ENCODE results near the gene SETD6.
"Not testable (repeated sequence)": the region's sequence is repeated elsewhere in the genome, so short reads cannot be mapped to it uniquely, and the experiment has no call there.

SETD6 gene, protein sequence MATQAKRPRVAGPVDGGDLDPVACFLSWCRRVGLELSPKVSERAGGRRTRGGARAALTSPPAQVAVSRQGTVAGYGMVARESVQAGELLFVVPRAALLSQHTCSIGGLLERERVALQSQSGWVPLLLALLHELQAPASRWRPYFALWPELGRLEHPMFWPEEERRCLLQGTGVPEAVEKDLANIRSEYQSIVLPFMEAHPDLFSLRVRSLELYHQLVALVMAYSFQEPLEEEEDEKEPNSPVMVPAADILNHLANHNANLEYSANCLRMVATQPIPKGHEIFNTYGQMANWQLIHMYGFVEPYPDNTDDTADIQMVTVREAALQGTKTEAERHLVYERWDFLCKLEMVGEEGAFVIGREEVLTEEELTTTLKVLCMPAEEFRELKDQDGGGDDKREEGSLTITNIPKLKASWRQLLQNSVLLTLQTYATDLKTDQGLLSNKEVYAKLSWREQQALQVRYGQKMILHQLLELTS

DNA sequence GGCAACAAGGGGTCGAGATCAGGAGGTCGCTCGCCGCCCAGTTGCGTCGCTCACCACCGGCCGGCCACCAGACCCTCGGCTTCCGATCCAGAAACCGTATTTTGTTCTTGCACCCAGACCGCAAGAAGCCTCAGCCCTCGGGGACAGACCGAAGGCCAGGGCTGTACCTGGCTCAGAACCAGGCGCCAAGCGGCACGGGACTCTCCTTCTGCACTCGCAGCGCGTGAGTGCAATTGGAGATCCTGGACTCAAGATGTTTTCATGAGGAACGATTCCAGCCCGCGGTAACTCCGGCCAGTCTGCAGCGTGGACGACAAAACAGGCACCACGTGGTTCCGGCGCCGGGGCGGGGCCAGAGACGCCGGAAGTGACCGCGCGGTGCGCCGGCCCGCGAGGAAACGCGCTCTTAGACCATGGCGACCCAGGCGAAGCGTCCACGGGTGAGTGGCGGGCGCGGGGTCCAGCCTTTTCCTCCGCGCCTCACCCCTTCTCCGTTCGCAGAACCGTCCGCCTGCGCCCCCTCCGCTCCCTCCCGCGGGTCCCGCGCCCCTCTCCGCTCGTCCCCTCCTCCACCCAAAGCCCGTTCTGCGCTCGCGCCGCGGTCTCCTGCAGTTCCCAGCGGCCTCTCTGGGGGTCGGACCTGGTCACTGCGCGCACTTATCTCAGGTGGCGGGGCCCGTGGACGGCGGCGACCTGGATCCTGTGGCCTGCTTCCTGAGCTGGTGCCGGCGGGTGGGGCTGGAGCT, at the start of gene SETD6:
Gene SETD6, plus strand, starts transcription at position 393 of the 746 bp plus-strand sequence. Its CDS starts 21 bp downstream, at position 414.
- peak; percentile 81 for DNase-seq

DNA sequence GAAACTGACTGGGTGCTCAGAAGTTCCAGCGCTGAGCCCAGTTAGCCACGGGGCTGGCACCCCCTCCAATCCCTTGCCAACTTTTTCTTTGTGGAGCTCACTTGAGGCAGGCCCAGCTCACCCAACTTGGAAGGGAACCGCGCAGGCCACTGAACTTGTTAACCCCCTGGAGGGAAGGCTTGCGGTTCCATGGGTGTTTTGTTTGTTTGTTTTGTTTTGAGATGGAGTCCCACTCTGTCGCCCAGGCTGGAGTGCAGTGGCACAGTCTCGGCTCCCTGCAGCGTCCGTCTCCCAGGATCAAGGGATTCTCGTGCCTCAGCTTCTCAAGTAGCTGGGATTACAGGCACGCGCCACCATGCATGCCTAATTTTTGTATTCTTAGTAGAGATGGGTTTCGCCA, 49.5 kb upstream of the SETD6 start:
- DNase-seq = no peak

GRCh38 chr16:58466396-58466795, 48.9 kb upstream of the SETD6 start:
- DNase-seq = no peak

DNA sequence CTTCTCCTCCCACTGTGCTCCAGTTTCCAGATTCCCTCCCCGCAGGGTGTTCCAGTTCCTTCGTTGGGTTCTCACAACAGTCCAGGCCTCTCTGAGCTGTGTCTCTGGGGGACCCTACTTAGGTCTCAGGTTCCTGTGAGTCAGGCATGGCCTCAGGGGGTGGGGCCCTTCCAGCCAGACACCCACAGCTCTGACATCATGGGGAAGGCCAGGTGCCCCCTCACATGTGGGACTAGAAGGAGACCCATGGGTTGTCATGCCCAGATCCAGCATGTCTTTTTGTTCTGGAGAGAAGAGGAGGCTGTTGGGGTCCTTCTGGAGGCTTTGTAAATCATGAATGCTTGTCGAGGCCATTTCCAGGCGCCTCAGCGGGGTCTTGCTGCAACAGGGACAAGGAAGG, 47.4 kb upstream of the SETD6 start:
- no peak for DNase-seq

DNA sequence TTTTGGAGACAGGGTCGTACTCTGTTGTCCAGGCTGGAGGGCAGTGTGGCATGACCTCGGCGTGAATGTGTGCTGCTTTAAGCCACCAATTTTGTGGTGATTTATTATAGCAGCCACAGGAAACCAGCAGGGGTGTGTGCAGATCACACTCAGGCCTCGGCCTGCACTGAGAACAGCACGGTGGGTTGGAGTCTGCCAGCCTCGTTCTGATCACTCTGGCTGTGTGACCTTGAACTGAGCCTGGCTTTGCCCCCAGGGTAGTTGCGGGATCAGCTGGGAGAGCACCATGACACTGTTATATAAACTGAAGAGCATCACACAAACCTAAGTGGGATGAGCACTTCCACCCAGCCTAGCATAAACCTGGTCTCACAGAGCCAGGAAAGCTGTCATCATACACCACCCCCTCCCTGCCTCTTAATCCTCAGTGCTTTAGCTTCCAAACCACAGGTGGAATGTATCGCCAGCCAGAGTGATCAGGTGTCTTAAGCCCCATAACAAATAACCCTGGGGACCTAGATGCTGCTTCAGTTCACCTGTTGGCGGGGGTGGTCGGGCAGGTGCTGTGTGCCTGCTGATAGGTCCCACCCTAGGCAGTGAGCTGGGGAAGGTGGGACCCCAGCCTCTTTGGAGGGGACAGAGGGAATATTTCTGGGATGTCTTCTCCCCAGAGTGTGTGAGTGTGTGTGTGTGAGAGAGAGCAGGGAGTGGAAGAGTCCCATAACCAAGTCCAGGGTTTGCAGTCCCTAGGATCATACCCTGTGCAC, 43.9 kb upstream of the SETD6 start:
- DNase-seq = no peak

DNA sequence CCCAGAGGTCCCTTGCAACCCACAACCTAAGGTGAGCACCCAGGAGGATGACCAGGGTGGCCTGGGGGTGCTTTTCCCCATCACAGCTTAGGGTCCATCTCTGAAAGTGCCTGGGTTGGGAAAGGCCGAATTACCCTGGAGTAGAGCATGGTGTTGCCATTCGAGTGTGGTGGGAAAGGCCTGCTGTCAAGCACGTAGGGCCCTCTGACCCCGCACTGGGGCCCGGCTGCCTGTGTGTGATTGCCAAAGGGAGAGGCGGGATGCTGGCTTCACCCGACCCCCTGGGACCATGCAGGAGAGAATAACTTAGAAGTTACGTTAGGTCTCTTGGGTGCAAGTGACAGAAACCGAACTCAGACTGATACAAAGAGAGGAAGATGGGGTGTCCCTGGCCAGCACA, 43.1 kb upstream of the SETD6 start:
- no peak for DNase-seq

GRCh38 chr16:58472827-58473226, 42.5 kb upstream of the SETD6 start:
- no peak for DNase-seq

DNA sequence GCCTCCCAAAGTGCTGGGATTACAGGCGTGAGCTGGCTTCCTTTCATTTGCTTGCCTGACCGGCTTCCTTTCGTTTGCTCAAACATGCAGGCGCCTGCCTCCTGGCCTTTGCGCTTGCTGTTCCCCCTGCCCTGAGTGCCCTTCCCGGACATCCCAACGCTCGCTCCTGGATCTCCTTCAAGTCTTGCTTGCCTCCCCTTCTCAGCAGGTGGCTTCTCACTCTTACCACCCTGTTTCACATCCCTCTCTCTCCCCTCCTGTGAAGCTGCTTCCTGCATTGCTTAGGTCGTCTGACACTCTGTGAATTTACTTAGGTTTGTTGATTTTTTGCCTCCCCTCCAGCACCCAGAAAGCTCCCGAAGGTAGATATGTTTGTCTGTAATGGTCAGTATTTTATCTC, 41.0 kb upstream of the SETD6 start:
- DNase-seq = no peak

DNA sequence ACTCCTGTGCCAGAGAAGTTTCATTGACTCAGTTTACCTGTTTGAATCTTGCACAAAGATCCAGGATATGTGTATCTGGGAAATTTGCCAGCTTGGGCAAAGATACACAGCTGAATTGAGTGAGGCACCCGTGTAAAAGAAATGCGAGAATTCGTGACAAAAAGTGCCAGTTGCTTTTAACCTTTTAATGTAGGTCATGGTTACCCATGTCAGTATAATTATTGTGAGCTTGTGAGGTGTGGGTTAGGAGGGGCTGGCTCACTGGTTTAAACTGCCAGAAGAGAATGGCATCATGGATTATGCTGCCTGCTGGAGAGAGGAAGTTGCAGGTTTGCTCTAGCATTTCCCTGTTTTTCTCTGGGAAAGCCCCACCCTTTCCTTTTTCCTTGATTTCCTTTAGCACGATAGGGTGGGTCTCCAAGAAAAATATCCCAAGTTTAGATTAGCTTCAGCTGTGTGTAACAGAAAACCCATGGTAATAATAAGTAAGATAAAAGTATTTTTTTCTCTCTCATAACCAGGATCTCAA, 40.2 kb upstream of the SETD6 start:
- no peak for DNase-seq

DNA sequence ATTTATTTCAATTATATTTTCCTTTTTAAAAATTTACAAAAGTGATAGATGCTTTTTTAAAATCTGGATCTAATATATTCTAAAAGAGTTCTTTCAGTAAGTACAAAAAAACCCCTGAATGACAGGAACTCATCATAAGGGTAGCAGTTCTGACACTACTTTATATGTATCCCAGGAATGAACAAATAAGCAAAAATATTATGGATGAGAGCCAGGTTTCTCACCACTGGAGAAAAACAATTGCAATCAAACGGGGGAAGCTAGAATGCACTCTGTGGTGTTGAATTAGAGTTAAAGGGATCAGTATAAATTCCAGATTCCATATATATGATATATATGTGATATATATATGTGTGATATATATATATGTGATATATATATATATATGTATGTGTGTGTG, 38.5 kb upstream of the SETD6 start:
- DNase-seq = no peak

DNA sequence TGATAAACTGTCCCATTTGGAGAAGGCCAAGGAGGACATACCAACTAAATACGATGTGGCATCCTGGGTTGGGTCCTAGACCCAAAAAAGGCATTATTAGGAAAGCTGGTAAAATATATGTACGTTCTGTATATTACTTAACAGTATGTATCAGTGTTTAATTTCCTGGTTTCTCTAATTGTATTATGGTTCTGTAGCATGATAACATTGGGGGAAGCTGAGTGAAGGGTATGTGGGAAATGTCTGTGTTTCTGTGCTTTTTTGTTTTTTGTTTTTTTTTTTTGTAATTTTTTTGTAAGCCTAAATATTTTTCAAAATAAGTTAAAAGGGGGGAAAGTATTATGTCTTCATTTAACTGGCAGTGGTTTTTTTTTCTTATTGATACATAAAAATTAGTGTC, 36.9 kb upstream of the SETD6 start:
- DNase-seq = no peak

DNA sequence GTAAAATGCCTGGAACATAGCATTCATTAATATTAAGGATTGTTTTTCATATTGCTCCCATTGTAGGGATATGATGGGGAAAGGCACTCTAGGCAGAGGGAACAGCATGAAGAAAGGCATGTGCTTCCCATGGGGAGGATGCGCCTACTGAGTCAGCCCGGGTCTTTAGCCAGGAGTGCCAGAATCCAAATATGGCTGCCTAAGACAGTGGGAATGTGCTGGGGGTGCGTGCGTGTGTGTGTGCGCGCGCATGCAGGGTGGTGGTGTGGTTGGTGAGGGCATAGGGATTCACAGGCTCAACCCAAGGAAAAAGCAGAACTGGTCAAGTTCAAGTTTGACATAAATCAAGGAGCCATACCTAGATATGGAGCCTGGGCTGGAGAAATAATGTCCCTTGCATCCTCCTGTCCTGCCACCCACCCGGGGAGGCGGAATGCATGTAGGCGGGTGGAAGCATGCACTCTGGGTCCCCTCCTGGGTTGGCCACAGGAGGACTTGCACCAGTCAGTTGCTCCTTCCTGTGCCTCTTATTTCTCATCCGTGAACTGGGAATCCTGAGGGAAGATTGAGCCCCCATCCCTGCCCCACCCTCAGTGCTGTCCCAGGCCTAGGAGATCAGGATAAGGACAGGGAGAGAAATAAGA, 34.0 kb upstream of the SETD6 start:
- DNase-seq = no peak

- no peak for DNase-seq
Observed at GRCh38 chr16:58481931-58482330, 33.4 kb upstream of the SETD6 start.

GRCh38 chr16:58485184-58485887, 30.0 kb upstream of the SETD6 start:
- no peak for DNase-seq

DNA sequence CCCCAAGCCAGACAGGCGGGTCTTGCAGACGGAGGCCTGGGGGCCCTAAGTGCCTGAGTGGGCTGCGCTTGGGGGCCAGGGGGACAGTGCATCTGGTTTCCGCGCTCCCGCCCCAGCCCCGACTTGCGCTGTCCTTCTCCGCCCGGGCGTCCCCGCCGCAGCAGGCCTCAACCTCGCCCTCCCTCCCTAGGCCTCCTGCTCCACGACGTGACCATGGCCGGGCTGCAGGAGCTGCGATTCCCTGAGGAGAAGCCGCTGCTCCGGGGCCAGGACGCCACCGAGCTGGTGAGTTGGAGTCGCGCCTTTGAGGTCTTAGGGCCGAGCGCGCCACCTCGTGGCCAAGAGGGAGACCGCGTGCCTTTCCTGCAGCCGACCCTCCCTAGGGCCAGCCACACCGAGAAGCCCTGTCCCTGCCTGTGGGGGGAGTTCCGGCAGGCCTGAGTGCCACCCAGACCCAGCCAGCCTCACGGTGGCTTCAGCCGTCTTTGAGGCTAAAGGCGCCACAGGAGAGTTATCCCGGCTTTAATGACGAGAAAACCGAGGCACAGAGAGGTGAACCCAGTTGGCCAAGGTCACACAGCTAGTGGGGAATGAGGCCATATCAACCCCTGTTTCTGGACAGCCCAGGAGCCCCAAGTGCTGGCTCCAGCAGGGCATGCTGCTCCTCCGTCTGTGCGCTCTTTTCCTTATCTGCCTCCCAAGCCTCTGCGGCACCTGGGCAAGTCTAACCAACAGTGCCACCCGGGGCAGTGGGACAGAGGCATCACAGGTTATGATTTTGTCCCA, 27.6 kb upstream of the SETD6 start:
- peak; percentile 36 for DNase-seq

- DNase-seq = no peak
Observed at GRCh38 chr16:58488531-58488930, 26.8 kb upstream of the SETD6 start.

DNA sequence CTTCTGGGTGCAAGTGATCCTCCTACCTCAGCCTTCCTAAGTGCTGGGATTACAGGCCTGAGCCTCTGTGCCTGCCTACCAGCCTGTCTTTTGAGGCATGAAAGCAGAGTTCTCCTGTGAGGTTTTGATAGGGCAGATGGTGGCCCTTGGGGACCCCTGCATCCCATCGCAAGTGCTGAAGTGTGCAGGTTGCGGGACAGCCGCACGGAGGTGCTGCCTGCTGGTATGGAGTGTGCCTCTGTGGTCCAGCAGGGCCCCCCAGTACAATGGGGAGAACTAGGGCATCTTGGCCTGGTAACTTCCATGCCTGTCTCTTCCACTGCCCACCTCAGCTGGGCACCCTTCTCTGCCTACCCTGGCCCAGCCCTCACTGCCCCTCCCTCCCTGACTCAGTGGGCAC, 25.3 kb upstream of the SETD6 start:
- DNase-seq = no peak

GRCh38 chr16:58490539-58490938, 24.8 kb upstream of the SETD6 start:
- not testable (repeated sequence) for DNase-seq

GRCh38 chr16:58492066-58492465, 23.3 kb upstream of the SETD6 start:
- no peak for DNase-seq

DNA sequence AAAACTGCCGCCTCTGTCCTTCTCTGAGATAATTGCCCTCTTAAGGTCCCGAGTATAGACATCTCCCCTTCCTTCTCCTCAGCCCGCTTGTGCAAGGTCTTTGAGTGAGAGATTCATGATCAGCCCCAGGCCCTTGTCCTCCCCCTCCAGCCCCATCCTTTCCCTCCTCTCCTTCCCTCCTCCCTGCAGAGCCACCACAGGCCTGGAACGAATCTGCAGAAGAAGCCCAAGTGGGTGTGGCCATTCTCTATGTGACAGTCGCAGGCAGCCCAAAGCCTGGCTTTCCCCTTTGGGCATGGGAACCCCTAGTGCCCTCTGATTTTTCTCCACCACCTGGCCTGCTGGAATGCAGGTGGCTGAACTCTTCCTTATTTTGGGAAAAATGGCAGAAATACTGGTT, 22.6 kb upstream of the SETD6 start:
- no peak for DNase-seq

DNA sequence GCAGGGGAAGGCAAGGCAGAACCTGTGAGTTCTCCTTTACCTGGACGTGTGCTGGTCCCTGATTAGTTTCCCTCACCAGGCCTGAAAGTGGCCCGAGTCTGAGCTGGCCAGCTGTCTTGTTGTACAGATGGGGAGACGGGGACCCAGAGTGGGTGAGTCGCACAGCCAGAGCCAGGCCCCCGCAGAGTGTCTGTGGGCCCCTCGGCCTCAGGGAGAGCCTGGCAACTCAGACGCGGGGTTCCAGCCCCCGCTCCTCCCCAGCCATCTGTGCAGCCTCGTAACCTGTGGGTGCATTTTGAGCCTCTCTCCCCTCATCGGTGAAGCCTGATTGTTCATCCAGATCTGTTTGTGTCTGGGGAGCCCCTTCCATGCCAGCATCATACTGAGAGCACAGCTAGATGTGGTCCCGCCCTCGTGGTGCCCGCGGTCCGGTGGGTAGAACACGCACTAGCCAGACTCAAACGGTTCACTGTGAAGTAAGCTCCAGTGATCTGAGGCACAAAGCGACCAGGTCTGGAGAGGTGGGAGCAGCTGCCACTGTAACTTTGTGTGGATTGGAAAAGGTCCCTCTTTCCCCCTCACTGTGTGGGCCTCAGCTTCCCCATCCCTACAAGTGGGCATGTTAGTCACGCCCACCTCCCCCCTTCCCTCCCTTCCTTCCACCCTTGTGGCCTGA, 21.4 kb upstream of the SETD6 start:
- no peak for DNase-seq

Data from MV-4-11 (cell line).